IPS-NIHi11 (cell line): ENCODE results near the gene TMEM220.

Experiments
- DNase-seq: peaks from one replicate; pipeline ENCODE4 v3.0.0; 2012; ENCODE audit warnings: mixed read lengths, low spot score

Gene TMEM220

GRCh38 chr17:10664571-10664970 lies 65.3 kb downstream of the TMEM220 start:
- no peak for DNase-seq
